ENCODE measurements around the gene RBP5.

GRCh38 chr12:7169951-7170350, 41.3 kb upstream of the RBP5 start:
- TF ChIP-seq, protein P1, sequence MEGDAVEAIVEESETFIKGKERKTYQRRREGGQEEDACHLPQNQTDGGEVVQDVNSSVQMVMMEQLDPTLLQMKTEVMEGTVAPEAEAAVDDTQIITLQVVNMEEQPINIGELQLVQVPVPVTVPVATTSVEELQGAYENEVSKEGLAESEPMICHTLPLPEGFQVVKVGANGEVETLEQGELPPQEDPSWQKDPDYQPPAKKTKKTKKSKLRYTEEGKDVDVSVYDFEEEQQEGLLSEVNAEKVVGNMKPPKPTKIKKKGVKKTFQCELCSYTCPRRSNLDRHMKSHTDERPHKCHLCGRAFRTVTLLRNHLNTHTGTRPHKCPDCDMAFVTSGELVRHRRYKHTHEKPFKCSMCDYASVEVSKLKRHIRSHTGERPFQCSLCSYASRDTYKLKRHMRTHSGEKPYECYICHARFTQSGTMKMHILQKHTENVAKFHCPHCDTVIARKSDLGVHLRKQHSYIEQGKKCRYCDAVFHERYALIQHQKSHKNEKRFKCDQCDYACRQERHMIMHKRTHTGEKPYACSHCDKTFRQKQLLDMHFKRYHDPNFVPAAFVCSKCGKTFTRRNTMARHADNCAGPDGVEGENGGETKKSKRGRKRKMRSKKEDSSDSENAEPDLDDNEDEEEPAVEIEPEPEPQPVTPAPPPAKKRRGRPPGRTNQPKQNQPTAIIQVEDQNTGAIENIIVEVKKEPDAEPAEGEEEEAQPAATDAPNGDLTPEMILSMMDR (IDR thresholded peaks at IDR 0.05) = no peak
- no peak for TF ChIP-seq POLR2A (IDR thresholded peaks at IDR 0.05)
